GM21447 (cell line): ENCODE measurements around the gene ELOF1.

Source experiments
- ATAC-seq: cut with Tn5 transposase; IDR thresholded peaks from one replicate; pipeline ENCODE4 v1.9.1; 2021; ENCODE audit not compliant: unreplicated experiment

ELOF1 gene

GRCh38 chr19:11538232-11539036, 20.6 kb downstream of the ELOF1 start, which contains the start of gene CNN1:
Gene CNN1 (plus strand): TSS chr19:11538851. CDS start chr19:11538928, 77 bp downstream.
- no peak for ATAC-seq

GRCh38 chr19:11535792-11536595, 23.0 kb downstream of the ELOF1 start:
- ATAC-seq = no peak

GRCh38 chr19:11534948-11535347, 24.1 kb downstream of the ELOF1 start:
- ATAC-seq = no peak

- no peak for ATAC-seq
Measured at GRCh38 chr19:11534538-11534937, 24.5 kb downstream of the ELOF1 start.

- ATAC-seq = no peak
Measured at GRCh38 chr19:11530432-11530831, 28.6 kb downstream of the ELOF1 start.

- ATAC-seq = peak; percentile 97
Measured at GRCh38 chr19:11528551-11529341, 30.3 kb downstream of the ELOF1 start, which contains the start of gene ECSIT. Gene ECSIT (minus strand): TSS chr19:11529134. CDS start chr19:11519170, 9,964 bp downstream.

- ATAC-seq = no peak
Measured at GRCh38 chr19:11519138-11519537, 39.9 kb downstream of the ELOF1 start.

GRCh38 chr19:11513946-11514345, 45.1 kb downstream of the ELOF1 start:
- no peak for ATAC-seq

- no peak for ATAC-seq
Measured at GRCh38 chr19:11510444-11510843, 48.6 kb downstream of the ELOF1 start.

- no peak for ATAC-seq
Measured at GRCh38 chr19:11507370-11508078, 51.5 kb downstream of the ELOF1 start.

GRCh38 chr19:11506967-11507366, 52.1 kb downstream of the ELOF1 start:
- ATAC-seq = no peak

- peak; percentile 24 for ATAC-seq
Measured at GRCh38 chr19:11506101-11506555, 52.9 kb downstream of the ELOF1 start.

GRCh38 chr19:11505504-11506100, 53.4 kb downstream of the ELOF1 start, which contains the start of gene ZNF653:
Gene ZNF653 (minus strand): TSS chr19:11505839. CDS start chr19:11505786, 53 bp downstream.
- peak; percentile 42 for ATAC-seq

- ATAC-seq = peak; percentile 87
Measured at GRCh38 chr19:11505032-11505503, 54.0 kb downstream of the ELOF1 start.

- ATAC-seq = no peak
Measured at GRCh38 chr19:11504502-11505031, 54.5 kb downstream of the ELOF1 start.
